ENCODE results near the gene UBE2O.

- TF ChIP-seq CTCF (IDR thresholded peaks at IDR 0.05; ENCODE audit: insufficient read depth, low read depth, low read length) = no peak
- TF ChIP-seq EZH2 (IDR thresholded peaks at IDR 0.05; ENCODE audit: insufficient read depth, low read length) = no peak
Measured at GRCh38 chr17:76476736-76477135, 23.8 kb upstream of the UBE2O start.
